Stomach (tissue), 19 donors: ENCODE data around the gene ZNF683. TPM values are rescaled to one million over a fixed set of nuclear protein-coding genes. Genes with fewer than 3 reads are reported as not detected.
"Not testable (repeated sequence)": the region's sequence is repeated elsewhere in the genome, so short reads cannot be mapped to it uniquely, and the experiment has no call there.

ENCODE experiments used
- DNase-seq, 2 donors: peaks; one replicate each; pipeline versions ENCODE4 v3.0.0 to v3.0.0-alpha.2; 2013 to 2019
- H3K27ac ChIP-seq, 5 donors: fragments of 200-600 bp in 4 of 5; sonication (generic) in 4 of 5; one replicate each; pipeline ENCODE4 v1.5.1; 2013 to 2019; ENCODE audit warnings: mild to moderate bottlenecking in 1 of 5, moderate library complexity in 1 of 5
- H3K27me3 ChIP-seq, 3 donors: fragments of 200-600 bp; sonication (generic); one replicate each; pipeline ENCODE4 v1.5.1; 2017 to 2019; ENCODE audit warnings: mixed run types in 1 of 3
- H3K36me3 ChIP-seq, 4 donors: fragments of 200-600 bp; sonication (generic); 1 replicate in 3 of 4; 2 replicates in 1 of 4; pipeline ENCODE4 v1.5.1; 2016 to 2019
- H3K4me1 ChIP-seq, 4 donors: fragments of 200-600 bp; sonication (generic); one replicate each; pipeline ENCODE4 v1.5.1; 2016 to 2019
- H3K4me3 ChIP-seq, 4 donors: fragments of 200-600 bp; sonication (generic) in 3 of 4; one replicate each; pipeline ENCODE4 v1.5.1; 2016 to 2019; ENCODE audit warnings: mild to moderate bottlenecking in 1 of 4
- H3K9me3 ChIP-seq, 4 donors: fragments of 200-600 bp; sonication (generic); one replicate each; pipeline ENCODE4 v1.5.1; 2016 to 2019
- CTCF ChIP-seq, 7 experiments: fragments of 450-650 bp in 4 of 7; fragments of 200-600 bp in 3 of 7; sonication (generic) in 3 of 7; IDR thresholded peaks; one replicate each; pipeline ENCODE4 v1.5.1; 2016 to 2019; ENCODE audit warnings: antibody characterized with exemption in 7 of 7, control low read depth in 2 of 7, mild to moderate bottlenecking in 1 of 7
- EP300 ChIP-seq: sonication (generic); formaldehyde crosslinking; IDR thresholded peaks from one replicate; pipeline ENCODE4 v1.6.1; 2017; ENCODE audit warnings: antibody characterized with exemption
- POLR2A ChIP-seq, 4 donors: fragments of 450-650 bp; IDR thresholded peaks; one replicate each; pipeline ENCODE4 v1.6.1; 2016; ENCODE audit warnings: antibody characterized with exemption in 4 of 4, control low read depth in 2 of 4, mild to moderate bottlenecking in 1 of 4, moderate library complexity in 1 of 4
- POLR2AphosphoS5 ChIP-seq, 3 donors: sonication (generic); formaldehyde crosslinking; IDR thresholded peaks; one replicate each; pipeline ENCODE4 v1.6.1; 2016; ENCODE audit warnings: antibody characterized with exemption in 3 of 3
- WGBS, 5 donors: extraction: QIAGEN DNeasy Blood & Tissue Kit in 3 of 5; methylation state at CpG; one replicate each; pipeline versions ENCODE4 v1.1.5 to v1.1.7; 2013 to 2018; 5-methylcytosine and 5-hydroxymethylcytosine counted together
- intact Hi-C: fragments of 100-400 bp; cut with DNase I; formaldehyde crosslinking; loops from one replicate; pipeline ENCODE4 v1.15.1; 2023; ENCODE audit warnings: low total_unique reads
- long read RNA-seq, 10 donors: transcript quantifications; one replicate each; lab custom pipeline, GENCODE V29; 2026
- polyA plus RNA-seq, 3 donors: library from polyadenylated mRNA; stranded (reverse); fragments of 200-250 nt; gene quantifications; one replicate each; pipeline ENCODE4 v1.2.3, GENCODE V29; 2013
- total RNA-seq, 5 donors: library from RNA; depleted of rRNA; stranded (reverse); fragments of >200 nt; gene quantifications; one replicate each; pipeline versions ENCODE4 v1.1.0 to v1.2.3, GENCODE V29; 2014 to 2016
- donor health status: healthy with polysubstance abuse.
- donor health status: Bipolar disorder and iron deficiency.
- donor health status: healthy.

ZNF683 gene
- total RNA-seq (1 to 10 TPM in 1 of 5 donors, not detected in 4; 3.6 TPM), polyA plus RNA-seq (1 to 10 TPM in 1 of 3 donors, under 1 TPM in 2; 0.25 to 1.5 (median 0.28) TPM)
- long read RNA-seq, donor 1, result 0 reads
- long read RNA-seq, donor 2, result 0 reads
- long read RNA-seq, donor 3, result 0 reads
- long read RNA-seq, donor 4, result 0 reads
- long read RNA-seq, donor 5, result 0 reads
- long read RNA-seq, donor 6, result 0 reads
- long read RNA-seq, donor 7, result 0 reads
- long read RNA-seq, donor 8, result 0 reads
- long read RNA-seq, donor 9, result 0 reads
- long read RNA-seq, donor 10, result 0 reads

GRCh38 chr1:26372611-26373010 is at the start of gene ZNF683:
TSS of gene ZNF683 (minus strand) at chr1:26372750. CDS start at chr1:26368571, 4,179 bp downstream.
- intact Hi-C loops, DNase-seq, H3K36me3 ChIP-seq, H3K27ac ChIP-seq, H3K4me1 ChIP-seq, H3K9me3 ChIP-seq, H3K4me3 ChIP-seq: not testable (repeated sequence)
- 61 to 81% (median 69%) methylated on average over 2 to 3 of the region's 3 CpGs for WGBS, 5 donors
- peaks cover 0 to 39% (median 0%) of the 10 kb centered on the region in 3 donors for H3K27me3 ChIP-seq

GRCh38 chr1:26419494-26419893 is 46.9 kb upstream of the ZNF683 start:
- H3K9me3 ChIP-seq, result no peaks in the 10 kb centered on the region
- H3K27me3 ChIP-seq, result peaks cover 0 to 75% (median 14%) of the 10 kb centered on the region in 3 donors
- no peak overlapping the region for H3K27ac ChIP-seq
- no peak for DNase-seq
- no peaks in the 10 kb centered on the region for H3K4me1 ChIP-seq
- intact Hi-C loops, result no loop called here
- 69 to 83% (median 74%) methylated on average over 2 of the region's 2 CpGs for WGBS, 5 donors
- no peaks in the 10 kb centered on the region for H3K36me3 ChIP-seq
- TF ChIP-seq CTCF (IDR thresholded peaks at IDR 0.05) (no peak), POLR2A (IDR thresholded peaks at IDR 0.05) (no peak), EP300 (no peak), POLR2AphosphoS5 (IDR thresholded peaks at IDR 0.05) (no peak)
- no peak overlapping the region for H3K4me3 ChIP-seq

- WGBS, 5 donors, result 19 to 34% (median 28%) methylated on average over 5 of the region's 5 CpGs
- intact Hi-C loops, result no loop called here
These were observed 46.4 kb upstream of the ZNF683 start for GRCh38 chr1:26418865-26419349.

GRCh38 chr1:26417111-26417759 is 44.7 kb upstream of the ZNF683 start:
- TF ChIP-seq CTCF (IDR thresholded peaks at IDR 0.05), result peak in 5 of 7 experiments; percentile 16 to 79 (median 62)
- TF ChIP-seq POLR2AphosphoS5 (IDR thresholded peaks at IDR 0.05), result no peak
- peak; percentile 84 to 88 for DNase-seq
- no peak overlapping the region for H3K4me3 ChIP-seq
- H3K36me3 ChIP-seq, result no peaks in the 10 kb centered on the region
- H3K9me3 ChIP-seq, result no peaks in the 10 kb centered on the region
- no peak overlapping the region for H3K27ac ChIP-seq
- intact Hi-C loops, result no loop called here
- H3K27me3 ChIP-seq, result peaks cover under 1 to 81% (median 36%) of the 10 kb centered on the region in 3 donors
- WGBS, 5 donors, result 19 to 28% (median 22%) methylated on average over 6 to 9 of the region's 9 CpGs
- H3K4me1 ChIP-seq, result no peaks in the 10 kb centered on the region

More at GRCh38 chr1:26418865-26419349, 46.4 kb upstream of the ZNF683 start:
- no peak for DNase-seq
- H3K27ac ChIP-seq, result no peak overlapping the region
- peaks cover 0 to 75% (median 20%) of the 10 kb centered on the region in 3 donors for H3K27me3 ChIP-seq
- H3K4me1 ChIP-seq, result no peaks in the 10 kb centered on the region
- H3K9me3 ChIP-seq, result no peaks in the 10 kb centered on the region
- TF ChIP-seq EP300 (no peak), POLR2A (IDR thresholded peaks at IDR 0.05) (no peak), CTCF (IDR thresholded peaks at IDR 0.05) (no peak), POLR2AphosphoS5 (IDR thresholded peaks at IDR 0.05) (no peak)
- H3K4me3 ChIP-seq, result no peak overlapping the region
- H3K36me3 ChIP-seq, result no peaks in the 10 kb centered on the region
